ENCODE measurements around the gene ULK2.

DNA sequence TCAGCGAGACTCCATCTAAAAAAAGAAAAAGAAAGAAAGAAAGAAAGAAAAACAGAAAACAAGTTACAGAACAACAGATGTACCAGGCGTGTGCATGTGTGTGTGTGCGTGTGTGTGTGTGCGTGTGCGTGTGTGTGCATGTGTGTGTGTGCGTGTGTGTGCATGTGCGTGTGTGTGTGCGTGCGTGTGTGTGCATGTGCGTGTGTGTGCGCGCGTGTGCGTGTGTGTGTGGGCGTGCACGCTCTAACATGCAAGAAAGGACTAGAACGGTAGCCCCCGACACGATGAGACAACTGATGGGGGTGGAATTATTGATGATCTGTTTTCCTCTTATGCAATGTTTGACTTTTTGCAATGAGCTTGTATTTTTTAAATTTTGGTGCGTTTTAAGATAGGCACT is 121.2 kb downstream of the ULK2 start:
- TF ChIP-seq TAF1 (IDR thresholded peaks at IDR 0.05; ENCODE audit: borderline replicate concordance, low read depth, low read length) (no peak), POLR2A (IDR thresholded peaks at IDR 0.05; ENCODE audit: low read depth, low read length) (no peak)
